Measurements from ENCODE around the gene PRDM16. TPM values are rescaled to one million over a fixed set of nuclear protein-coding genes. Genes with fewer than 3 reads are reported as not detected.

The PRDM16 gene
- polyA plus RNA-seq, 2 donors, result 0.15 to 0.28 TPM

- H3K36me3 ChIP-seq (ENCODE audit: control insufficient read depth in 2 of 2, insufficient read depth in 2 of 2, low read length in 1 of 2), result no peaks in the 10 kb centered on the region
- 75 to 83% methylated on average over 18 of the region's 18 CpGs for WGBS, 2 donors
- peaks cover 0 to 2% of the 10 kb centered on the region in 2 donors for H3K9me3 ChIP-seq (ENCODE audit: control insufficient read depth in 2 of 2, insufficient read depth in 1 of 2, low read depth in 1 of 2, low read length in 1 of 2)
- H3K4me1 ChIP-seq (ENCODE audit: control insufficient read depth in 2 of 2, insufficient read depth in 2 of 2, low read length in 1 of 2), result peaks cover 0 to 10% of the 10 kb centered on the region in 2 donors
- no peak overlapping the region for H3K27ac ChIP-seq (ENCODE audit: low read depth in 2 of 2, low read length in 1 of 2)
- no peak overlapping the region for H3K4me3 ChIP-seq (ENCODE audit: low read depth in 1 of 2, low read length in 2 of 2)
- H3K27me3 ChIP-seq (ENCODE audit: control insufficient read depth in 1 of 2, insufficient read depth in 2 of 2, low read length in 2 of 2), result no peaks in the 10 kb centered on the region
These were observed 295.5 kb downstream of the PRDM16 start for GRCh38 chr1:3364551-3364950.

- H3K4me1 ChIP-seq (ENCODE audit: control insufficient read depth in 2 of 2, insufficient read depth in 2 of 2, low read length in 1 of 2), result peaks cover 0 to 6% of the 10 kb centered on the region in 2 donors
- H3K36me3 ChIP-seq (ENCODE audit: control insufficient read depth in 2 of 2, insufficient read depth in 2 of 2, low read length in 1 of 2), result no peaks in the 10 kb centered on the region
- 78 to 84% methylated on average over 11 of the region's 11 CpGs for WGBS, 2 donors
- no peaks in the 10 kb centered on the region for H3K27me3 ChIP-seq (ENCODE audit: control insufficient read depth in 1 of 2, insufficient read depth in 2 of 2, low read length in 2 of 2)
- peaks cover 0 to 2% of the 10 kb centered on the region in 2 donors for H3K9me3 ChIP-seq (ENCODE audit: control insufficient read depth in 2 of 2, insufficient read depth in 1 of 2, low read depth in 1 of 2, low read length in 1 of 2)
- H3K27ac ChIP-seq (ENCODE audit: low read depth in 2 of 2, low read length in 1 of 2), result no peak overlapping the region
- no peak overlapping the region for H3K4me3 ChIP-seq (ENCODE audit: low read depth in 1 of 2, low read length in 2 of 2)
These were observed 296.0 kb downstream of the PRDM16 start for GRCh38 chr1:3364983-3365382.

DNA sequence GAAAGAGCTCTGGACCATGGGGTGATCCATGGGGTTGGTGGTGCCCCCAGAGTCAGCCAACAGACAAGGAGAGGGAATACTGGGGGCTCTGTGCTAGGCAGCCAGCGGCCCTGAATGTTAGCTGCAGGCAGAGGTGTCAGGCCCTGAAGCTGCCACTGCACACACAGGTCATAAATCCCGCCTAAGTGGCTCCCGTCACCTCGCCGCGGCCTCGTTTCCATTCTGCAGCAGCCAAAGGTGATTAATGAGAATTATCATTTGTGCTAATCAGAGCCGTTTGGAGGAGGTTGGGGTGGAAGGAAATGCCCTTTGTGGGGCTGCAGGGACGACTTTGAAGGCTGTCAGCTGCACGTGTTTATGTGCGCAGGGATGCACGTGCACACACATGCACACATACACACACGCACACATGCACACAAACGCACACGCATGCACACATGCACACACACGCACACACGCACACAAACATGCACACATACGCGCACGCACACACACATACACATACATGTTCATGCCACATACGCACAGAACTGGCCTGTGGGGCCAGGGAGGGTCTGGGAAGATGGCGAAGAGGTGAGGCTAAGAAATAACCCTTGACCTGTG is 296.6 kb downstream of the PRDM16 start:
- H3K9me3 ChIP-seq (ENCODE audit: control insufficient read depth in 2 of 2, insufficient read depth in 1 of 2, low read depth in 1 of 2, low read length in 1 of 2), result peaks cover 0 to 2% of the 10 kb centered on the region in 2 donors
- peaks cover 0 to 4% of the 10 kb centered on the region in 2 donors for H3K4me1 ChIP-seq (ENCODE audit: control insufficient read depth in 2 of 2, insufficient read depth in 2 of 2, low read length in 1 of 2)
- no peaks in the 10 kb centered on the region for H3K36me3 ChIP-seq (ENCODE audit: control insufficient read depth in 2 of 2, insufficient read depth in 2 of 2, low read length in 1 of 2)
- 57 to 59% methylated on average over 22 of the region's 22 CpGs for WGBS, 2 donors
- no peak overlapping the region for H3K4me3 ChIP-seq (ENCODE audit: low read depth in 1 of 2, low read length in 2 of 2)
- H3K27ac ChIP-seq (ENCODE audit: low read depth in 2 of 2, low read length in 1 of 2), result no peak overlapping the region
- H3K27me3 ChIP-seq (ENCODE audit: control insufficient read depth in 1 of 2, insufficient read depth in 2 of 2, low read length in 2 of 2), result no peaks in the 10 kb centered on the region

DNA sequence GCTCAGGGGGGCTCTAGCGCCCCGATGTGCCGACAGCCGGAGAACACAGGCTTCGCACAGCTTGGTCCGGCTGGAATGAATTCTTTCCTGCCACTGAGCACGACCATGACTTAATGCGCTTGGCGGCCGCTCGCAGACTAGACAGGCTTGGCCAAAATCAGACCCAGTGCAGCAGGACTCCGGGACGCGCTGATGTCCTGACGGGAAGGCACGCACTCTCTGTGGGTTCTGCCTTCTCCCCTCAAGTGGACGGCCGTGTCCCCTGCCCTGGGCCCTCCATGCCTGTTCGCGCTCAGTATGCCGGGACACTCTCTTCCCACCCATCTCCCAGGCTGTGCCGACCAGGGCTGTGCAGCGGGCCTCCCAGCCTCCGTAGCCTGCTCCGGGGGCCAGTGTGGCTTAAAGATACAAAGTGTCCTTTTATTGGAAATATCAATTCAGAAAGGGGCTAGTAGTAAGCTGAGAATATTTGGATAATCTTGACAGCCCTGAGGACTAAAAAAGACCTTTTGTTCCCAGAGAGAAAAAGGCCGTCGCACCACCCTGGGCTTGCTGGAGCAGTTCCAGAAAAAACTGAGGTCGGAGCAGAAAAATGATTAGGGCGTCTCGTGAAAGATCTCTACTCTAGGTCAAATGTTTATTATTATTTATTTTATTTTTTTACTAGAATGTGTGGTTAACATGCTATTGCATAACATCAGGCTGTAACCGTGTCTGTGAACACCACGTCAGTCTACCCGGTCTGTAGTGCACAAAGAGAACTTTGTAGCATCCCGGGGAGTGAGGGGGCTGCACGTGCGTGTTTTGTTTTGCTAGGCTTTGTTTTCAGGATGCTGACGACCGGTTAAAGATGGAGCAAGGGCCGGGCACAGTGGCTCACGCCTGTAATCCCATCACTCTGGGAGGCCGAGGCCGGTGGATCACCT is 297.4 kb downstream of the PRDM16 start:
- H3K27me3 ChIP-seq (ENCODE audit: control insufficient read depth in 1 of 2, insufficient read depth in 2 of 2, low read length in 2 of 2), result no peaks in the 10 kb centered on the region
- H3K4me3 ChIP-seq (ENCODE audit: low read depth in 1 of 2, low read length in 2 of 2), result no peak overlapping the region
- WGBS, 2 donors, result 60 to 67% methylated on average over 42 of the region's 42 CpGs
- peaks cover 0 to 2% of the 10 kb centered on the region in 2 donors for H3K9me3 ChIP-seq (ENCODE audit: control insufficient read depth in 2 of 2, insufficient read depth in 1 of 2, low read depth in 1 of 2, low read length in 1 of 2)
- peak overlapping the region; percentile 4 to 25 for H3K27ac ChIP-seq (ENCODE audit: low read depth in 2 of 2, low read length in 1 of 2)
- peaks cover 0 to 2% of the 10 kb centered on the region in 2 donors for H3K4me1 ChIP-seq (ENCODE audit: control insufficient read depth in 2 of 2, insufficient read depth in 2 of 2, low read length in 1 of 2)
- H3K36me3 ChIP-seq (ENCODE audit: control insufficient read depth in 2 of 2, insufficient read depth in 2 of 2, low read length in 1 of 2), result no peaks in the 10 kb centered on the region

DNA sequence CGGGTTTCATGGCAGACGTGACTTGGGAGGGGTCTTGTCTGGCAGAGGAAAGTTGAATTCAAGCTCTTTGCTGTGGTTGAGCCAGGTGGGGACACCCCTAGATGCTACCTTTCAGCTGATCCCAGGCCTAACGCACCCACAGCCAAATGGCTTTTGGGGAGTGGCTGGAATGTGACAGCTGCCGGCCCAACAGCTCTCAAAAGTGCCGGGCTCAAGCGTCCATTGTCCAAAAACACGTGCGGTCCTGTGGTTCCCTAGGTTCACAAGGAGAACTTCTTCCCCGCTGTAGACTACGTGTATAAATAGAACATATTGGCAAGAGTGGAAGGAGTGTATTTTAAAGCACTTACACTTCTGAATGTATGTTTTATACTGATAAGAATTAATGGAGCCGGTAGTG is 298.4 kb downstream of the PRDM16 start:
- Histone ChIP-seq H3K36me3 (ENCODE audit: control insufficient read depth in 2 of 2, insufficient read depth in 2 of 2, low read length in 1 of 2) (no peaks in the 10 kb centered on the region), H3K4me3 (ENCODE audit: low read depth in 1 of 2, low read length in 2 of 2) (no peak overlapping the region), H3K27me3 (ENCODE audit: control insufficient read depth in 1 of 2, insufficient read depth in 2 of 2, low read length in 2 of 2) (no peaks in the 10 kb centered on the region), H3K9me3 (ENCODE audit: control insufficient read depth in 2 of 2, insufficient read depth in 1 of 2, low read depth in 1 of 2, low read length in 1 of 2) (peaks cover 0 to 2% of the 10 kb centered on the region in 2 donors), H3K4me1 (ENCODE audit: control insufficient read depth in 2 of 2, insufficient read depth in 2 of 2, low read length in 1 of 2) (peaks cover 0 to 1% of the 10 kb centered on the region in 2 donors), H3K27ac (ENCODE audit: low read depth in 2 of 2, low read length in 1 of 2) (no peak overlapping the region)
- WGBS, 2 donors, result 71 to 78% methylated on average over 11 of the region's 11 CpGs

DNA sequence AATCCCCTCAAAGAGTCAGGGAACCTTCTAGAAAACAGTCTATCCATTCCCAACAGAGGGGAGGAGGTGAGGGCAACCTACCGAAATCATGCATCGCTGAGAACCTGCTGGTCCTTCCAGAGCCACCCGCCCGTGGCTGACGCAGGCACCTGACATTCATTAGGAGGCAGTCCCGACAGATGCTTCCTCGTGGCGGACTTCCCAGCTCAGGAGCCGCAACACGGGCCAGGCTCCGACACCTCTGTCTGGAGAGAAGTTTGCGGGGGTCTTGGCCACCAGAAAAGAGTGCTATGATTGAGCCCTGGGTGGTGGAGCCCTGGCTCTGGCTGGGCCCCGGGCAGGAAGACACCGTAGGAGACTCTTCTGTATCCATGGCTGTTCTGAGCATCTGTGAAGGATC is 299.1 kb downstream of the PRDM16 start:
- H3K27ac ChIP-seq (ENCODE audit: low read depth in 2 of 2, low read length in 1 of 2), result no peak overlapping the region
- H3K4me1 ChIP-seq (ENCODE audit: control insufficient read depth in 2 of 2, insufficient read depth in 2 of 2, low read length in 1 of 2), result peaks cover 0 to 1% of the 10 kb centered on the region in 2 donors
- no peak overlapping the region for H3K4me3 ChIP-seq (ENCODE audit: low read depth in 1 of 2, low read length in 2 of 2)
- no peaks in the 10 kb centered on the region for H3K36me3 ChIP-seq (ENCODE audit: control insufficient read depth in 2 of 2, insufficient read depth in 2 of 2, low read length in 1 of 2)
- WGBS, 2 donors, result 88 to 92% methylated on average over 14 of the region's 14 CpGs
- H3K27me3 ChIP-seq (ENCODE audit: control insufficient read depth in 1 of 2, insufficient read depth in 2 of 2, low read length in 2 of 2), result no peaks in the 10 kb centered on the region
- H3K9me3 ChIP-seq (ENCODE audit: control insufficient read depth in 2 of 2, insufficient read depth in 1 of 2, low read depth in 1 of 2, low read length in 1 of 2), result no peaks in the 10 kb centered on the region

GRCh38 chr1:3368711-3369445 is 299.9 kb downstream of the PRDM16 start:
- peaks cover 1 to 2% of the 10 kb centered on the region in 2 donors for H3K4me1 ChIP-seq (ENCODE audit: control insufficient read depth in 2 of 2, insufficient read depth in 2 of 2, low read length in 1 of 2)
- WGBS, 2 donors, result 55 to 59% methylated on average over 16 of the region's 16 CpGs
- no peaks in the 10 kb centered on the region for H3K9me3 ChIP-seq (ENCODE audit: control insufficient read depth in 2 of 2, insufficient read depth in 1 of 2, low read depth in 1 of 2, low read length in 1 of 2)
- no peak overlapping the region for H3K4me3 ChIP-seq (ENCODE audit: low read depth in 1 of 2, low read length in 2 of 2)
- peak overlapping the region; percentile 2 to 61 for H3K27ac ChIP-seq (ENCODE audit: low read depth in 2 of 2, low read length in 1 of 2)
- no peaks in the 10 kb centered on the region for H3K36me3 ChIP-seq (ENCODE audit: control insufficient read depth in 2 of 2, insufficient read depth in 2 of 2, low read length in 1 of 2)
- H3K27me3 ChIP-seq (ENCODE audit: control insufficient read depth in 1 of 2, insufficient read depth in 2 of 2, low read length in 2 of 2), result no peaks in the 10 kb centered on the region

DNA sequence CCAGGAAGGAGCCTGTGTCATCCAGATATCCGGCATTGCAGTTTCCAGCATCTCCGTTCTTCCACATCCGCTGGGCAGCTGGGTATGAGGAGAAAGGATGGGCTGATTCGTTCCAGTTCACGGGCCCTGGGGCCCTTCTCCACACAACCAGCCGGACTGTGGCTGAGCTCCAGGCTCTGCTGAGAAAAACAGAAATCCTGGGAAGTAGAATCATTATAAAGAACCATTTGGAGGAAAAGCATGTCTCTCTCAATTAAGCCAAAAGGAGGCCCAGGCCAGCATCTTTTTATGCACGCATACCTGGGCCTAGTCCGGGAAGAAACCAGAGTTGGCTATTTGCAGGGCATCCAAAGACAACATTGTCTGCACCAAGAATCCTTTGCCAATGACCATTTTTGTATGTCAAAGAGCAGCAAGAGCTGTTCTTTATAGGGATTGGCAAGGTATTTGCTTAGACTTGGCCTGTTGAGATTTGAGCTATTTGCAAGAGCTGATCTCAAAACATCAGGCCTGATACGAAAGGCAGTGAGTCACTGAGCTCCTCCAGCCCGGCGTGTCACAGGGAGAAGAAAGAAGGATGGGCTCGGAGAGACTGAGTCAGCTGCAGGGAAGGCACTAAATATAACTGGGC is 300.6 kb downstream of the PRDM16 start:
- H3K27me3 ChIP-seq (ENCODE audit: control insufficient read depth in 1 of 2, insufficient read depth in 2 of 2, low read length in 2 of 2), result no peaks in the 10 kb centered on the region

More for the DNA sequence above, 300.6 kb downstream of the PRDM16 start:
- peak overlapping the region; percentile 33 to 61 for H3K27ac ChIP-seq (ENCODE audit: low read depth in 2 of 2, low read length in 1 of 2)
- 50 to 65% methylated on average over 12 of the region's 12 CpGs for WGBS, 2 donors
- H3K36me3 ChIP-seq (ENCODE audit: control insufficient read depth in 2 of 2, insufficient read depth in 2 of 2, low read length in 1 of 2), result no peaks in the 10 kb centered on the region
- peaks cover 1 to 2% of the 10 kb centered on the region in 2 donors for H3K4me1 ChIP-seq (ENCODE audit: control insufficient read depth in 2 of 2, insufficient read depth in 2 of 2, low read length in 1 of 2)
- no peak overlapping the region for H3K4me3 ChIP-seq (ENCODE audit: low read depth in 1 of 2, low read length in 2 of 2)
- no peaks in the 10 kb centered on the region for H3K9me3 ChIP-seq (ENCODE audit: control insufficient read depth in 2 of 2, insufficient read depth in 1 of 2, low read depth in 1 of 2, low read length in 1 of 2)

Data from esophagus (tissue), 2 donors.